GM10248 (cell line): ENCODE measurements around the gene PCNX4.

Experiments
- CTCF ChIA-PET: fragments of 300-600 bp; sonication (Branson Sonifier 250); formaldehyde crosslinking; extraction: SDS; loops from one replicate; lab custom pipeline; 2021; ENCODE audit warnings: antibody characterized with exemption; lab: Yijun Ruan, JAX
- POLR2A ChIA-PET: fragments of 350-650 bp; sonication (Branson Sonifier 250); formaldehyde crosslinking; extraction: SDS; loops from one replicate; lab custom pipeline; 2020; ENCODE audit warnings: antibody characterized with exemption; lab: Yijun Ruan, JAX
- DNase-seq: peaks from one replicate; pipeline ENCODE4 v3.0.0; 2012; ENCODE audit errors: extremely low spot score
- TF ChIP-seq, protein P1 (sequence below): IDR thresholded peaks from 2 replicates; pipeline ENCODE4 v1.5.1; 2012; ENCODE audit warnings: mild to moderate bottlenecking, low read depth; ENCODE audit errors: extremely low read depth, missing control alignments, control extremely low read depth

Gene PCNX4

GRCh38 chr14:60171690-60172089, 80.0 kb downstream of the PCNX4 start:
- no peak for DNase-seq

GRCh38 chr14:60174352-60175254, 82.9 kb downstream of the PCNX4 start:
- POLR2A ChIA-PET: no interaction called here
- TF ChIP-seq, protein P1, sequence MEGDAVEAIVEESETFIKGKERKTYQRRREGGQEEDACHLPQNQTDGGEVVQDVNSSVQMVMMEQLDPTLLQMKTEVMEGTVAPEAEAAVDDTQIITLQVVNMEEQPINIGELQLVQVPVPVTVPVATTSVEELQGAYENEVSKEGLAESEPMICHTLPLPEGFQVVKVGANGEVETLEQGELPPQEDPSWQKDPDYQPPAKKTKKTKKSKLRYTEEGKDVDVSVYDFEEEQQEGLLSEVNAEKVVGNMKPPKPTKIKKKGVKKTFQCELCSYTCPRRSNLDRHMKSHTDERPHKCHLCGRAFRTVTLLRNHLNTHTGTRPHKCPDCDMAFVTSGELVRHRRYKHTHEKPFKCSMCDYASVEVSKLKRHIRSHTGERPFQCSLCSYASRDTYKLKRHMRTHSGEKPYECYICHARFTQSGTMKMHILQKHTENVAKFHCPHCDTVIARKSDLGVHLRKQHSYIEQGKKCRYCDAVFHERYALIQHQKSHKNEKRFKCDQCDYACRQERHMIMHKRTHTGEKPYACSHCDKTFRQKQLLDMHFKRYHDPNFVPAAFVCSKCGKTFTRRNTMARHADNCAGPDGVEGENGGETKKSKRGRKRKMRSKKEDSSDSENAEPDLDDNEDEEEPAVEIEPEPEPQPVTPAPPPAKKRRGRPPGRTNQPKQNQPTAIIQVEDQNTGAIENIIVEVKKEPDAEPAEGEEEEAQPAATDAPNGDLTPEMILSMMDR: no peak
- CTCF ChIA-PET: interaction anchor here (0.7 to 1.8 kb wide), 6 partner anchors 9 to 210 kb away, joined by 3 to 8 read pairs (median 6); partner anchors contain the start of gene DHRS7
- no peak for DNase-seq

More at GRCh38 chr14:60171690-60172089, 80.0 kb downstream of the PCNX4 start:
- CTCF ChIA-PET: interaction anchor here (0.9 to 2.0 kb wide), 5 partner anchors 10 to 71 kb away, joined by 3 to 7 read pairs (median 4); no protein-coding TSS in a partner anchor
- TF ChIP-seq, protein P1: no peak
- POLR2A ChIA-PET: no interaction called here

- no peak for DNase-seq
- TF ChIP-seq, protein P1: no peak
- CTCF ChIA-PET: interaction anchor here (1.3 to 1.8 kb wide), 3 partner anchors 9 to 211 kb away, joined by 4 to 7 read pairs (median 7); partner anchors contain the start of gene DHRS7
- POLR2A ChIA-PET: no interaction called here
Measured at GRCh38 chr14:60175255-60175902, 83.7 kb downstream of the PCNX4 start.

GRCh38 chr14:60178164-60178563, 86.4 kb downstream of the PCNX4 start:
- TF ChIP-seq, protein P1: no peak
- ChIA-PET CTCF (interaction anchor here (1.8 kb wide), 1 partner anchor 13 kb away, joined by 4 read pairs; the partner anchor contains the start of gene DHRS7), POLR2A (no interaction called here)
- DNase-seq: no peak

DNA sequence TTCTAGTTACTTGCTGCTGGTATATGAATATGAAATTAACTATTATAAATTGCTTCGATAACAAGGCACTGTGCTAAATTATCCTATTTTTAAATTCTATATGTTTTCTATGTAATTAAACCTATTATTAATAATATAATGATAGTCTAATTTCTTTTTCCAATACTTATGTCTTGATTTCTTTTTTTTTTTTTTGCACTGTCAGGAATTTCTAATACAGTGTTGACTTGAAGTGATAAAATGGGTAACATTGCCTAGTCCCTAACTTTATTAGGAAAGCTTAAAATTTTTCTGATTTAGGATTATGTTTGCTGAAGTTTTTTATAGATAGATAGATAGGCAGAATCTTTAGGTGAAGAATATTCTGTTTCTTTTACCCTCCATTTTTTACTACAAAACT, 87.1 kb downstream of the PCNX4 start:
- ChIA-PET CTCF (interaction anchor here (1.8 kb wide), 1 partner anchor 14 kb away, joined by 4 read pairs; the partner anchor contains the start of gene DHRS7), POLR2A (no interaction called here)
- no peak for DNase-seq
- TF ChIP-seq, protein P1: no peak

DNA sequence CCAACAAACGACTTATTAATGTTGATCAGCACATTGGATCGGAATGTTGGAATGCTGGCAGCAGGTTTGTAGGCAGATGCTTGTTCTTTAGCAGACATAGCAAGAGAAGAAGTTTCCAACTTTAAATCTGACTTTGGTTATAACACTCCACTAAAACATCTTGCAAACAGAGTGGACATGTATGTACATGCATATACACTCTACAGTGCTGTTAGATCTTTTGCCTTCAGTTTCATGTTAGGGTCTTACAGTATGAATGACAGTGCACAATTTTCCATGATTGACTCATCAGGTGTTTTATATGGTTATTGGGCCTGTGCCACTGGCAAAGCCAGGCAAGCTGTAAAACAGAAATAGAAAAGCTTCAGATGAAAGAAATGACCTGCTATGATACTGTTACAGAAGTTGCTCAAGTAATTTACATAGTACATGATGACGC, 87.7 kb downstream of the PCNX4 start:
- POLR2A ChIA-PET: no interaction called here
- CTCF ChIA-PET: interaction anchor here (1.5 kb wide), 1 partner anchor 152 kb away, joined by 3 read pairs; no protein-coding TSS in a partner anchor
- TF ChIP-seq, protein P1: no peak
- no peak for DNase-seq
